Stomach (tissue), 4 donors: Measurements from ENCODE around the gene GRAMD1A.

Source experiments
- CTCF ChIP-seq, 7 experiments: fragments of 450-650 bp in 4 of 7; fragments of 200-600 bp in 3 of 7; sonication (generic) in 3 of 7; IDR thresholded peaks; one replicate each; pipeline ENCODE4 v1.5.1; 2016 to 2019; ENCODE audit warnings: antibody characterized with exemption in 7 of 7, control low read depth in 2 of 7, mild to moderate bottlenecking in 1 of 7
- EP300 ChIP-seq: sonication (generic); formaldehyde crosslinking; IDR thresholded peaks from one replicate; pipeline ENCODE4 v1.6.1; 2017; ENCODE audit warnings: antibody characterized with exemption
- POLR2A ChIP-seq, 4 donors: fragments of 450-650 bp; IDR thresholded peaks; one replicate each; pipeline ENCODE4 v1.6.1; 2016; ENCODE audit warnings: antibody characterized with exemption in 4 of 4, control low read depth in 2 of 4, mild to moderate bottlenecking in 1 of 4, moderate library complexity in 1 of 4
- POLR2AphosphoS5 ChIP-seq, 3 donors: sonication (generic); formaldehyde crosslinking; IDR thresholded peaks; one replicate each; pipeline ENCODE4 v1.6.1; 2016; ENCODE audit warnings: antibody characterized with exemption in 3 of 3

- TF ChIP-seq CTCF (IDR thresholded peaks at IDR 0.05): no peak
- TF ChIP-seq POLR2A (IDR thresholded peaks at IDR 0.05): no peak
- TF ChIP-seq POLR2AphosphoS5 (IDR thresholded peaks at IDR 0.05): no peak
- TF ChIP-seq EP300: no peak
Observed at GRCh38 chr19:35009424-35010415, 9.6 kb downstream of the GRAMD1A start.
